Dedifferentiated amniotic fluid mesenchymal stem cell (primary cell): ENCODE results near the gene FOXP4.
A peak's percentile ranks its signal among the peaks of the same experiment; 100 is the strongest.

ENCODE experiments used
- DNase-seq: peaks from one replicate; pipeline ENCODE4 v3.0.0-alpha.2; 2016; ENCODE audit errors: extremely low spot score

Gene FOXP4

GRCh38 chr6:41583565-41583964 lies 37.4 kb downstream of the FOXP4 start:
- no peak for DNase-seq

GRCh38 chr6:41584205-41584604 lies 38.0 kb downstream of the FOXP4 start:
- DNase-seq, result no peak

- DNase-seq, result no peak
These were observed 38.6 kb downstream of the FOXP4 start for GRCh38 chr6:41584668-41585205.

GRCh38 chr6:41585605-41586004 lies 39.4 kb downstream of the FOXP4 start:
- DNase-seq, result no peak

GRCh38 chr6:41586252-41587007 lies 40.2 kb downstream of the FOXP4 start:
- DNase-seq, result no peak

- DNase-seq, result no peak
These were observed 41.1 kb downstream of the FOXP4 start for GRCh38 chr6:41587131-41587879.

- DNase-seq, result no peak
These were observed 41.9 kb downstream of the FOXP4 start for GRCh38 chr6:41588111-41588510.

- no peak for DNase-seq
These were observed 43.0 kb downstream of the FOXP4 start for GRCh38 chr6:41589223-41589622.

GRCh38 chr6:41589636-41590622 lies 43.7 kb downstream of the FOXP4 start:
- DNase-seq, result no peak

GRCh38 chr6:41591122-41591521 lies 44.9 kb downstream of the FOXP4 start:
- no peak for DNase-seq

- DNase-seq, result peak; percentile 46
These were observed 45.8 kb downstream of the FOXP4 start for GRCh38 chr6:41591859-41592502.

GRCh38 chr6:41593406-41593805 lies 47.2 kb downstream of the FOXP4 start:
- no peak for DNase-seq

GRCh38 chr6:41593839-41594238 lies 47.7 kb downstream of the FOXP4 start:
- no peak for DNase-seq

- DNase-seq, result no peak
These were observed 48.1 kb downstream of the FOXP4 start for GRCh38 chr6:41594326-41594725.

GRCh38 chr6:41594766-41595165 lies 48.6 kb downstream of the FOXP4 start:
- no peak for DNase-seq

- DNase-seq, result no peak
These were observed 49.0 kb downstream of the FOXP4 start for GRCh38 chr6:41595166-41595565.

GRCh38 chr6:41596096-41596685 lies 50.0 kb downstream of the FOXP4 start:
- DNase-seq, result no peak

GRCh38 chr6:41596807-41597206 lies 50.6 kb downstream of the FOXP4 start:
- no peak for DNase-seq

- no peak for DNase-seq
These were observed 51.2 kb downstream of the FOXP4 start for GRCh38 chr6:41597246-41598000.

GRCh38 chr6:41598670-41599014 lies 52.5 kb downstream of the FOXP4 start:
- no peak for DNase-seq
